Suprapubic skin (tissue), 4 donors: ENCODE results near the gene RPL15. TPM values are rescaled to one million over a fixed set of nuclear protein-coding genes. Genes with fewer than 3 reads are reported as not detected.

Source experiments
- DNase-seq, 2 donors: peaks; one replicate each; pipeline ENCODE4 v3.0.0-alpha.2; 2019; ENCODE audit warnings: low spot score in 2 of 2
- H3K27ac ChIP-seq: fragments of 200-600 bp; sonication (generic); one replicate; pipeline ENCODE4 v1.5.1; 2019
- H3K27me3 ChIP-seq: fragments of 200-600 bp; sonication (generic); one replicate; pipeline ENCODE4 v1.5.1; 2019
- H3K36me3 ChIP-seq: fragments of 200-600 bp; sonication (generic); one replicate; pipeline ENCODE4 v1.5.1; 2019
- H3K4me1 ChIP-seq: fragments of 200-600 bp; sonication (generic); one replicate; pipeline ENCODE4 v1.5.1; 2019
- H3K4me3 ChIP-seq: fragments of 200-600 bp; sonication (generic); one replicate; pipeline ENCODE4 v1.5.1; 2019; ENCODE audit warnings: mild to moderate bottlenecking
- H3K9me3 ChIP-seq: fragments of 200-600 bp; sonication (generic); one replicate; pipeline ENCODE4 v1.5.1; 2019
- CTCF ChIP-seq, 2 donors: fragments of 200-600 bp in 1 of 2; fragments of 450-650 bp in 1 of 2; sonication (generic) in 1 of 2; IDR thresholded peaks; one replicate each; pipeline ENCODE4 v1.5.1; 2016 to 2019; ENCODE audit warnings: antibody characterized with exemption in 2 of 2, mild to moderate bottlenecking in 1 of 2, moderate library complexity in 1 of 2
- EP300 ChIP-seq: sonication (generic); formaldehyde crosslinking; IDR thresholded peaks from one replicate; pipeline ENCODE4 v1.6.1; 2017; ENCODE audit warnings: antibody characterized with exemption
- POLR2A ChIP-seq, 2 donors: fragments of 450-650 bp; IDR thresholded peaks; one replicate each; pipeline ENCODE4 v1.6.1; 2017; ENCODE audit warnings: antibody characterized with exemption in 2 of 2, mild to moderate bottlenecking in 2 of 2, moderate library complexity in 2 of 2
- POLR2AphosphoS5 ChIP-seq, 3 donors: sonication (generic); formaldehyde crosslinking; IDR thresholded peaks; one replicate each; pipeline ENCODE4 v1.6.1; 2017; ENCODE audit warnings: antibody characterized with exemption in 3 of 3
- WGBS: methylation state at CpG from one replicate; pipeline ENCODE4 v1.1.5; 2018; 5-methylcytosine and 5-hydroxymethylcytosine counted together
- total RNA-seq, 4 donors: library from RNA; depleted of rRNA; stranded (reverse); fragments of >200 nt; gene quantifications; one replicate each; pipeline ENCODE4 v1.1.0, GENCODE V29; 2016

RPL15 gene
- total RNA-seq, 4 donors from 2014 or later, result 1,650 to 2,624 (median 2,399) TPM

- H3K4me3 ChIP-seq, result no peak overlapping the region
- WGBS, result 100% methylated on average over 3 of the region's 3 CpGs
- no peak for TF ChIP-seq EP300
- no peak for TF ChIP-seq POLR2A (IDR thresholded peaks at IDR 0.05)
- no peak for TF ChIP-seq CTCF (IDR thresholded peaks at IDR 0.05)
- no peak for TF ChIP-seq POLR2AphosphoS5 (IDR thresholded peaks at IDR 0.05)
- no peaks in the 10 kb centered on the region for H3K36me3 ChIP-seq
- no peak for DNase-seq
- peaks cover 34% of the 10 kb centered on the region for H3K4me1 ChIP-seq
- H3K9me3 ChIP-seq, result no peaks in the 10 kb centered on the region
- H3K27ac ChIP-seq, result no peak overlapping the region
- H3K27me3 ChIP-seq, result no peaks in the 10 kb centered on the region
Observed at GRCh38 chr3:23872330-23872729, 44.6 kb upstream of the RPL15 start.

- Histone ChIP-seq H3K4me3 (no peak overlapping the region), H3K4me1 (peaks cover 40% of the 10 kb centered on the region), H3K9me3 (no peaks in the 10 kb centered on the region), H3K27me3 (no peaks in the 10 kb centered on the region), H3K27ac (no peak overlapping the region), H3K36me3 (no peaks in the 10 kb centered on the region)
- DNase-seq, result no peak
- WGBS, result 48% methylated on average over 2 of the region's 2 CpGs
- no peak for TF ChIP-seq POLR2A (IDR thresholded peaks at IDR 0.05)
Observed at GRCh38 chr3:23873941-23874340, 43.0 kb upstream of the RPL15 start.

- Histone ChIP-seq H3K27ac (no peak overlapping the region), H3K27me3 (no peaks in the 10 kb centered on the region), H3K4me1 (peaks cover 40% of the 10 kb centered on the region), H3K36me3 (no peaks in the 10 kb centered on the region), H3K9me3 (no peaks in the 10 kb centered on the region), H3K4me3 (no peak overlapping the region)
- DNase-seq, result no peak
- 50% methylated on average over 6 of the region's 6 CpGs for WGBS
- TF ChIP-seq CTCF (IDR thresholded peaks at IDR 0.05), result no peak
- TF ChIP-seq POLR2AphosphoS5 (IDR thresholded peaks at IDR 0.05), result no peak
- TF ChIP-seq POLR2A (IDR thresholded peaks at IDR 0.05), result no peak
- no peak for TF ChIP-seq EP300
Observed at GRCh38 chr3:23874359-23875112, 42.4 kb upstream of the RPL15 start.

- H3K27ac ChIP-seq, result no peak overlapping the region
- H3K9me3 ChIP-seq, result no peaks in the 10 kb centered on the region
- H3K36me3 ChIP-seq, result no peaks in the 10 kb centered on the region
- TF ChIP-seq CTCF (IDR thresholded peaks at IDR 0.05), result no peak
- TF ChIP-seq EP300, result no peak
- TF ChIP-seq POLR2A (IDR thresholded peaks at IDR 0.05), result no peak
- no peak for TF ChIP-seq POLR2AphosphoS5 (IDR thresholded peaks at IDR 0.05)
- no peak overlapping the region for H3K4me3 ChIP-seq
- 67% methylated on average over 4 of the region's 4 CpGs for WGBS
- DNase-seq, result no peak
- no peaks in the 10 kb centered on the region for H3K27me3 ChIP-seq
- H3K4me1 ChIP-seq, result peaks cover 36% of the 10 kb centered on the region
Observed at GRCh38 chr3:23875113-23875725, 41.7 kb upstream of the RPL15 start.

- 65% methylated on average over 2 of the region's 2 CpGs for WGBS
- Histone ChIP-seq H3K4me3 (no peak overlapping the region), H3K27ac (no peak overlapping the region), H3K4me1 (peaks cover 36% of the 10 kb centered on the region), H3K9me3 (no peaks in the 10 kb centered on the region), H3K27me3 (no peaks in the 10 kb centered on the region), H3K36me3 (no peaks in the 10 kb centered on the region)
- DNase-seq, result no peak
- TF ChIP-seq POLR2AphosphoS5 (IDR thresholded peaks at IDR 0.05) (no peak), CTCF (IDR thresholded peaks at IDR 0.05) (no peak), POLR2A (IDR thresholded peaks at IDR 0.05) (no peak), EP300 (no peak)
Observed at GRCh38 chr3:23876923-23877322, 40.0 kb upstream of the RPL15 start.
